ENCODE results near the gene CEP112. TPM values are rescaled to one million over a fixed set of nuclear protein-coding genes. Genes with fewer than 3 reads are reported as not detected.
"Not testable (repeated sequence)": the region's sequence is repeated elsewhere in the genome, so short reads cannot be mapped to it uniquely, and the experiment has no call there.

The CEP112 gene
- total RNA-seq, 1 donor from 2014 or later = 1.3 TPM

- no peak for DNase-seq
- H3K27ac Mint-ChIP-seq = no peak overlapping the region
- H3K4me1 Mint-ChIP-seq = peaks cover 9% of the 10 kb centered on the region
- H3K4me3 Mint-ChIP-seq = no peak overlapping the region
- H3K36me3 Mint-ChIP-seq (ENCODE audit: low read depth) = no peaks in the 10 kb centered on the region
- H3K9me3 Mint-ChIP-seq = no peaks in the 10 kb centered on the region
- H3K27me3 Mint-ChIP-seq = no peaks in the 10 kb centered on the region
- intact Hi-C loops (cut with micrococcal nuclease) = no loop called here
These were observed 450.2 kb downstream of the CEP112 start for GRCh38 chr17:65741710-65742109.

DNA sequence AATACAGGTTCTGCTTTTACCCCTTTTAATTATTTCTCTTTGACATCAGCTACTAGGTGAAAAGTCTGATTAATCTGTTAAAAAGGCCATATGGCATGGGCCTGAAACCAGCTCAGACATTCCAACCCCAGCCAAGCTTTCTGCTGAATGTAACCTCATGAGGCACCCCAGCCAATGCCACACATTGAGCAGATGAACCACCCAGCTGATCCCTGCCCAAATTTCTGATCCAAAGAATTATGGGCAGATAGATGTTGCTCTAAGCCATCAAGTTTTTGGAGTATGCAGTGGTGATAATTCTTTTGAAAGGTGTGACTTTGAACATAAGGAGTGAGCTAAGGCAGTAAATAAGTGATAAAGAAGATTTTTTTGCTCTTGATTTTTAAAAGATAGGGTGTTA lies 452.9 kb downstream of the CEP112 start:
- no peak overlapping the region for H3K27ac Mint-ChIP-seq
- peaks cover 9% of the 10 kb centered on the region for H3K4me1 Mint-ChIP-seq
- intact Hi-C loops (cut with micrococcal nuclease) = no loop called here
- H3K36me3 Mint-ChIP-seq (ENCODE audit: low read depth) = no peaks in the 10 kb centered on the region
- H3K4me3 Mint-ChIP-seq = no peak overlapping the region
- H3K9me3 Mint-ChIP-seq = no peaks in the 10 kb centered on the region
- no peak for DNase-seq
- no peaks in the 10 kb centered on the region for H3K27me3 Mint-ChIP-seq

DNA sequence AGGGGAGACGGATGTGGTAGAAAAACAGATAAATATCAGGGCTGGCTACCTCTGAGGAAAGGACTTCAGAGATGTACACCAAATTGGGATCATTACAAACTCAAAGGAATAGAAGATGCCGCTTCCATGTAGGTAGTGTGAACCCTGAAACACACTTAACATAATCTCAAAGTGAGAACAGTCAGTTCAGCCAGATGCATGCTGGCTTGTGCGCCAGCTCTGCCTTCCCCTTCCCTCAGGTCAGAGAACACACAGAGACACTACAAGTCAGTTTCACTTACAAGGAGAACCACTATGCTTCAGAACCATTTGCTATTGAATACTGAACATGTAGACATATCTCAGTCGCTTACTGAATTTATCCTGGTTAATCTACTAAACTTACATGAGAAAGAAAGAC lies 454.5 kb downstream of the CEP112 start:
- no peak overlapping the region for H3K27ac Mint-ChIP-seq
- peaks cover 8% of the 10 kb centered on the region for H3K4me1 Mint-ChIP-seq
- H3K9me3 Mint-ChIP-seq = no peaks in the 10 kb centered on the region
- no peak for DNase-seq
- H3K36me3 Mint-ChIP-seq (ENCODE audit: low read depth) = no peaks in the 10 kb centered on the region
- H3K4me3 Mint-ChIP-seq = no peak overlapping the region
- intact Hi-C loops (cut with micrococcal nuclease) = no loop called here
- no peaks in the 10 kb centered on the region for H3K27me3 Mint-ChIP-seq

DNA sequence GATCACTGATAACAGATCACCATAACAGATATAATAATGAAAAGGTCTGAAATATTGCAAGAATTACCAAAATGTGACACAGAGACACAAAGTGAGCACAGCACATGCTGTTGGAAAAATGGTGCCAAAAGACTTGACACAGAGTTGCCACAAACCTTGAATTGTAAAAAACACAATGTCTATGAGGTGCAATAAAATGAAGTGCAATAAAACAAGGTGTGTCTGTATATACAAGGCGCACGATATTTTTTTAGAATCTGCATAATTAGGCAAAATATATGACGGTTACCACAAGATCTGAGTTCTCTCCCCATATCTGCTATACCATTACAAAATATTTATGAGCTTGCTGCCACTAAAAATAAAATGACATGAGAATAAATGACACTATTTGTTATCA lies 458.6 kb downstream of the CEP112 start:
- peaks cover 2% of the 10 kb centered on the region for H3K27me3 Mint-ChIP-seq
- no peak overlapping the region for H3K27ac Mint-ChIP-seq
- no peak overlapping the region for H3K4me3 Mint-ChIP-seq
- H3K36me3 Mint-ChIP-seq (ENCODE audit: low read depth) = no peaks in the 10 kb centered on the region
- H3K4me1 Mint-ChIP-seq = peaks cover 2% of the 10 kb centered on the region
- H3K9me3 Mint-ChIP-seq = no peaks in the 10 kb centered on the region
- intact Hi-C loops (cut with micrococcal nuclease) = no loop called here
- no peak for DNase-seq

GRCh38 chr17:65732667-65733066 lies 459.3 kb downstream of the CEP112 start:
- intact Hi-C loops (cut with micrococcal nuclease) = not testable (repeated sequence)

GRCh38 chr17:65730711-65731169 lies 461.2 kb downstream of the CEP112 start:
- H3K36me3 Mint-ChIP-seq (ENCODE audit: low read depth) = no peaks in the 10 kb centered on the region
- H3K4me3 Mint-ChIP-seq = no peak overlapping the region
- H3K27me3 Mint-ChIP-seq = peaks cover 4% of the 10 kb centered on the region
- H3K9me3 Mint-ChIP-seq = peaks cover 3% of the 10 kb centered on the region
- no peak overlapping the region for H3K27ac Mint-ChIP-seq
- intact Hi-C loops (cut with micrococcal nuclease) = no loop called here
- DNase-seq = no peak
- H3K4me1 Mint-ChIP-seq = peaks cover 2% of the 10 kb centered on the region

More at GRCh38 chr17:65732667-65733066, 459.3 kb downstream of the CEP112 start:
- H3K27ac Mint-ChIP-seq; H3K9me3 Mint-ChIP-seq; H3K4me3 Mint-ChIP-seq; H3K4me1 Mint-ChIP-seq; DNase-seq; H3K36me3 Mint-ChIP-seq (ENCODE audit: low read depth); H3K27me3 Mint-ChIP-seq: not testable (repeated sequence)

DNA sequence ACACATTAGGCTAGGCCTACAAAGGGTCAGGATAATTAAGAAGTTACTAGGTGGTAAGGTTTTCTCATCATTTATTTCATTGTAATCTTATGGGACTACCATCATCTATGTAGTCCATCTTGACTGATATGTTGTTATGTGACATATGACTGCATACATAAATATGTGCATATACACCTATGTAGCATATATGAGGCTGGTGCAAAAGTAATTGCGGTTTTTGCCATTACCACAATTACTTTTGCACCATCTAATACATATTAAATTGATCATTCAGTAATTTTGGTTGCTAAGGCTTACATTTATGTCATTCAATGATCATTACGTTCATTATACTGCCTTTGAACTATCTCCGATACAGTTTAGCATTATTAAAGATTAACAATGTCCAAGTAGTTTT lies 462.7 kb downstream of the CEP112 start:
- Mint-ChIP-seq H3K4me3 (no peak overlapping the region), H3K27ac (no peak overlapping the region), H3K36me3 (ENCODE audit: low read depth) (no peaks in the 10 kb centered on the region), H3K27me3 (peaks cover 6% of the 10 kb centered on the region), H3K9me3 (peaks cover 3% of the 10 kb centered on the region), H3K4me1 (peaks cover 2% of the 10 kb centered on the region)
- DNase-seq = no peak
- intact Hi-C loops (cut with micrococcal nuclease) = no loop called here

GRCh38 chr17:65727832-65728231 lies 464.1 kb downstream of the CEP112 start:
- peaks cover 6% of the 10 kb centered on the region for H3K27me3 Mint-ChIP-seq
- H3K27ac Mint-ChIP-seq = no peak overlapping the region
- intact Hi-C loops (cut with micrococcal nuclease) = no loop called here
- no peaks in the 10 kb centered on the region for H3K36me3 Mint-ChIP-seq (ENCODE audit: low read depth)
- no peak overlapping the region for H3K4me3 Mint-ChIP-seq
- peaks cover 3% of the 10 kb centered on the region for H3K9me3 Mint-ChIP-seq
- peaks cover 2% of the 10 kb centered on the region for H3K4me1 Mint-ChIP-seq
- DNase-seq = no peak

DNA sequence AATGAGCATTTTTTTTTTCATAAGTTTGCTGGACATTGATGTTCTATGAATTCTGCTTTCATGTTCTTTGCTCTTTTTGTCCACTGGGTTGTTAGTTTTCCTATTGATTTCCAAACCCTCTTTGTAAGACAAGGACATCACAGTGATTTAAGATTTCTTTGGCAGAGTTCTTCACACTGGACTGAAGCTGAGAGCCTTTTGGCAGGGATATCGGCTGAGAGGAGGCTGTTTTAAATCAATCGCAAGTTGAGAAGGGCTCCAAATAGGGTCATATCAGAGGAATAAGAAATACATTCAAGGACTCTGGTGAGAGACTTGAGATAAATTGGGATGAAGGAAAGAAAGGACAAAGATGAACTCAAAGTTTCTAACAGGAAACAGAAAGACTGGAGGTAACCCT lies 464.7 kb downstream of the CEP112 start:
- H3K27me3 Mint-ChIP-seq = peaks cover 6% of the 10 kb centered on the region
- no peak overlapping the region for H3K27ac Mint-ChIP-seq
- DNase-seq = no peak
- H3K36me3 Mint-ChIP-seq (ENCODE audit: low read depth) = no peaks in the 10 kb centered on the region
- H3K9me3 Mint-ChIP-seq = peaks cover 3% of the 10 kb centered on the region
- H3K4me3 Mint-ChIP-seq = no peak overlapping the region
- intact Hi-C loops (cut with micrococcal nuclease) = no loop called here
- H3K4me1 Mint-ChIP-seq = no peaks in the 10 kb centered on the region

DNA sequence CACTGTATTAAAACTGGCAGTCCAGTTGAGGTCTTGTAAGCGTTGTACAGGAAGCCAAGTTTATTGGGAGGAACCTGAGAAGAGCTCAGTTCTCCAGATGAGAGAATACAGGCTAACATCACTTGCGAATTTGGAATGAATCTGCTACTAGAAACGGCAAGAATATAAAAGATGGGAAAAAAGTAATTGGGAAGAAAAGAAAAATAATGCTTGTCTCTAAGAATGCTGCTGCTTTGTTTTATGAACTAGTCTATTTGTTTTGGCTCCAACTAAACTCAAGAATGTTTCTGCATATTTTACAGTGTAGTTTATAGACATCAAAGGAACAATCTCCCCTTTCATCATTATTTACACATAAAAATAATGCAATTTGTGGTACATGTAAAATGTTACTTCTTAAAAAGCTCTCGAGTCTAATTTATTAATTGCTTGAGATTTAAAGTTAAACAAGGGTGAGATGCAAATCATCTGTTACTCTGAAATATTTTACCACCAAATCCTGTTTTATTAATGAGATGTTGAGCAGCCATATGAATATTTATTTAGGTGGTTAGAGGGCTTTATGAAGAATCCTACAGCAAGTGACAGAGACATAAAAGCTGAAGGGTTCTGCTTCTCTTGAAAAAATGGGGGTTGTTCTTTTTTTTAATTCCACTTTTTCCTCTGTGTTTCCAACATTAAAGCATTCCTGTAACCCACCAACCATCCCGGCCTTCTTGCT lies 468.3 kb downstream of the CEP112 start:
- Mint-ChIP-seq H3K4me1 (no peaks in the 10 kb centered on the region), H3K9me3 (peaks cover 3% of the 10 kb centered on the region), H3K36me3 (ENCODE audit: low read depth) (no peaks in the 10 kb centered on the region), H3K27me3 (peaks cover 10% of the 10 kb centered on the region), H3K27ac (no peak overlapping the region), H3K4me3 (no peak overlapping the region)
- no peak for DNase-seq
- intact Hi-C loops (cut with micrococcal nuclease) = no loop called here

GRCh38 chr17:65718601-65719000 lies 473.3 kb downstream of the CEP112 start:
- intact Hi-C loops (cut with micrococcal nuclease) = no loop called here
- Mint-ChIP-seq H3K9me3 (no peaks in the 10 kb centered on the region), H3K4me3 (no peak overlapping the region), H3K36me3 (ENCODE audit: low read depth) (no peaks in the 10 kb centered on the region), H3K27ac (no peak overlapping the region), H3K4me1 (no peaks in the 10 kb centered on the region), H3K27me3 (peaks cover 6% of the 10 kb centered on the region)
- DNase-seq = no peak

DNA sequence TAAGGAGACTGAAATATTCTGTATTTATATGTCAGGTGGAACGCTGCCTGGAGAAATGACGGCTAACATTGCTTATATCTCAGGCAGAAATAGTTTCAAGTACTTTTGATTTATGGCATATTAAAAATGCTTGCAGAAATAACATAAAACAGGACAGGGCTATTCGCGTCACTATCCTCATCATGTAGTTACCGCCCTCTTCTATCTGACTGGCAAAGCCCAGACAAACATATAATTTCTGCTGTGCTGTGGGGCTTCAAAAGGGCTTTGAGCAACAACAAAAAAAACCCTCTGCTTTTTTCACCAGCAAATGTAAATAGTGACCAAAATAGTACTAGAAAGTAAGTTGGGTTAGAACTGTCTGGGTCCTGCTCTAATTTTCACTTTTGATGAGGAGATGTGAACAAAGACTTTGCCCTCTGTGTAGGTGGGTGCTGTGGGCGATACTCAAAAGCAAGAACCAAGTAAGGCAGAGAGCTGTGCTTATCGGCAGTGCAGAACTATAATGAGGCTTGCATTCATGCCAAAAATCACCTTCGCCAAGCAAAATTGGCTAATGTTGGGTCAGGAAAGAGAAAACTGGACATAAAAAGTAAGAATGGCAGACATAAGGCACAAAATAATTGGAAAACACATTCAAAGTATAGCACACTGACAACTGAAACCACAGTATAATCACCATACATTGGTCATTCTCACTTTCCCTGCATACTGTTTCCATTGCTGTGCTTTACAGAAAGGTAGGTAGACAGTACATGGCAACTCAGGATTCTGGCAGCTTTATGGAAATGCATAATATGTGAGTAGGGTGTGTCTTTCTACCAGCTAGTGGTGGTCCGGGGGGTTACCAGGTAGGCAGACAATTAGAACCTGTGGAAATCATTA lies 479.3 kb downstream of the CEP112 start:
- H3K9me3 Mint-ChIP-seq = no peaks in the 10 kb centered on the region
- H3K4me3 Mint-ChIP-seq = no peak overlapping the region
- no peaks in the 10 kb centered on the region for H3K36me3 Mint-ChIP-seq (ENCODE audit: low read depth)
- intact Hi-C loops (cut with micrococcal nuclease) = no loop called here
- peaks cover 4% of the 10 kb centered on the region for H3K4me1 Mint-ChIP-seq
- no peaks in the 10 kb centered on the region for H3K27me3 Mint-ChIP-seq
- DNase-seq = no peak
- H3K27ac Mint-ChIP-seq = no peak overlapping the region

GRCh38 chr17:65711671-65712276 lies 480.2 kb downstream of the CEP112 start:
- Mint-ChIP-seq H3K36me3 (ENCODE audit: low read depth) (no peaks in the 10 kb centered on the region), H3K27me3 (peaks cover 3% of the 10 kb centered on the region), H3K4me1 (peaks cover 4% of the 10 kb centered on the region), H3K9me3 (no peaks in the 10 kb centered on the region), H3K4me3 (no peak overlapping the region), H3K27ac (no peak overlapping the region)
- no peak for DNase-seq
- intact Hi-C loops (cut with micrococcal nuclease) = no loop called here

DNA sequence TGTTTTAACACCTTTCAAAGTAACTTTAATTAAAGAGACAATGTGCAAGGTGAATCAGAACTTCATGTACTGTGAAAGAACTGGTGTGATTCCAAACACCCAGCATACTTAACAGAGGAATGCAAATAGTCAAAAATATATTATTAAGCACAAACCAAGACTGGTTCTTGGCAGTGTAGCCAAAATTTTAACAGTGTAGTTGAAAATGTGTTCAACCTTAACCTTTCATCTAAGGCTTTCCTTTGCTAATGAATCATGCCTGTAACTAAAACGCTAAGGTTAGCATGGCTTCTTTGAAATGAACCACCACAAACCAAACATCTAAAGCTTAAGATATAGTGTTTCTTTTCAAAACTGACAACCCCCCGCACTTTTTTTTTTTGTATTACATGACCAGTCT lies 484.2 kb downstream of the CEP112 start:
- H3K27me3 Mint-ChIP-seq = peaks cover 5% of the 10 kb centered on the region
- no peak for DNase-seq
- intact Hi-C loops (cut with micrococcal nuclease) = no loop called here
- H3K4me3 Mint-ChIP-seq = no peak overlapping the region
- H3K4me1 Mint-ChIP-seq = peaks cover 4% of the 10 kb centered on the region
- no peak overlapping the region for H3K27ac Mint-ChIP-seq
- H3K9me3 Mint-ChIP-seq = no peaks in the 10 kb centered on the region
- H3K36me3 Mint-ChIP-seq (ENCODE audit: low read depth) = no peaks in the 10 kb centered on the region

All from activated CD4-positive, alpha-beta T cell treated with anti-CD3 and anti-CD28 coated beads, Interleukin-2, amount 10 ng/mL, durations not matched to agents 24 days and 14 days (primary cell).